ENCODE measurements around the gene TP73.
"Not testable (repeated sequence)": the region's sequence is repeated elsewhere in the genome, so short reads cannot be mapped to it uniquely, and the experiment has no call there.

The TP73 gene

GRCh38 chr1:3722846-3723245, 70.5 kb downstream of the TP73 start:
- Mint-ChIP-seq H3K4me1 (peaks cover 11% of the 10 kb centered on the region), H3K4me3 (no peak overlapping the region), H3K36me3 (ENCODE audit: insufficient read depth) (peaks cover 1% of the 10 kb centered on the region), H3K9me3 (no peaks in the 10 kb centered on the region), H3K27me3 (no peaks in the 10 kb centered on the region), H3K27ac (ENCODE audit: low read depth) (no peak overlapping the region)
- ATAC-seq (replicated peaks; ENCODE audit: extremely low read depth, poor library complexity, severe bottlenecking) = no peak
- DNase-seq (ENCODE audit: low spot score in 2 of 2) = no peak

GRCh38 chr1:3724416-3725030, 72.2 kb downstream of the TP73 start:
- not testable (repeated sequence) for H3K27ac Mint-ChIP-seq (ENCODE audit: low read depth); ATAC-seq (replicated peaks; ENCODE audit: extremely low read depth, poor library complexity, severe bottlenecking); H3K36me3 Mint-ChIP-seq (ENCODE audit: insufficient read depth); H3K9me3 Mint-ChIP-seq; H3K4me3 Mint-ChIP-seq; H3K4me1 Mint-ChIP-seq; H3K27me3 Mint-ChIP-seq
- DNase-seq (ENCODE audit: low spot score in 2 of 2) = peak; percentile 50 to 68

DNA sequence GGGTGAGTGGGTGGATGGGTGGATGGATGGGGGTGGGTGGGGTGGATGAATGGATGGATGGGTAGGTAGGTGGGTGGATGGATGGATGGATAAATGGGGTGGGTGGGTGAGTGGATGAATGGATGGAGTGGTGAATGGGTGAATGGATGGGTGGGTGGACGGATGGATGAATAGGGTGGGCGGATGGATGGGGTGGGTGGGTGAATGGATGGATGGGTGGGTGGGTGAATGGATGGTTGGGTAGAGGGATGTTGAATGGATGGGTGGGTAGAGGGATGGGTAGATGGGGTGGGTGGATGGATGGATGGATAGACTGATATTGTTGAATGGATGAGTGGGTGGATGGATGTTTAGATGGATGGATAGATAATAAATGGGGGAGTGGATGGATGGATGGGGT, 73.0 kb downstream of the TP73 start:
- H3K27me3 Mint-ChIP-seq = no peaks in the 10 kb centered on the region
- DNase-seq (ENCODE audit: low spot score in 2 of 2) (no peak), ATAC-seq (replicated peaks; ENCODE audit: extremely low read depth, poor library complexity, severe bottlenecking) (no peak)
- peaks cover 5% of the 10 kb centered on the region for H3K4me1 Mint-ChIP-seq
- H3K9me3 Mint-ChIP-seq = no peaks in the 10 kb centered on the region
- H3K36me3 Mint-ChIP-seq (ENCODE audit: insufficient read depth) = no peaks in the 10 kb centered on the region
- H3K4me3 Mint-ChIP-seq = no peak overlapping the region
- no peak overlapping the region for H3K27ac Mint-ChIP-seq (ENCODE audit: low read depth)

DNA sequence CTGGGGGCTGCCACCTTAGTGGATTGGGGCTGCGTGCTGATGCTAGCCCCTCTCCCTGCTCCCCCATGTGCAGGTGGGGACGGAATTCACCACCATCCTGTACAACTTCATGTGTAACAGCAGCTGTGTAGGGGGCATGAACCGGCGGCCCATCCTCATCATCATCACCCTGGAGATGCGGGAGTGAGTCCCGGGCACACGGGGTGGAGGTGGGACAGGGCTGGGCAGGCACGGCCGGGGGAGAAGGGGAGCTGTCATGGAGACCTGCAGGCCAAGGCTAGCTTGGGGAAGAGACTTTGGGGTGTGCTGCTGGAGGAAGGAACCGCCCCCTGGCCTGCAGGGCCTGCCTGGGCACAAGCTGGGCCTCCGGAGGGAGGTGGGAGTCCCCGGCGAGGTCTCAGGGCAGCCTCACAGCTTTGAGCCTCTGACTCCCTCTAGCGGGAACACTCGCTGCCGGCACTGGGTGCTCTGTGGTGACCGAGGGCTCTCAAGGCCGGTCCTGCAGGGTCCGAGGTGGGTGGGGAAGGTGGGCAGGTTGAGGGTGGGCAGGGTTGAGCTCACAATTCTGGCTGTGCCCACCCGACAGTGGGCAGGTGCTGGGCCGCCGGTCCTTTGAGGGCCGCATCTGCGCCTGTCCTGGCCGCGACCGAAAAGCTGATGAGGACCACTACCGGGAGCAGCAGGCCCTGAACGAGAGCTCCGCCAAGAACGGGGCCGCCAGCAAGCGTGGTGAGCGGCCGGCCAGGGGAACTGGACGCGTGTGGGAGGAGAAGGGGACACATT, 74.9 kb downstream of the TP73 start:
- no peak overlapping the region for H3K27ac Mint-ChIP-seq (ENCODE audit: low read depth)
- no peak overlapping the region for H3K4me3 Mint-ChIP-seq

DNA sequence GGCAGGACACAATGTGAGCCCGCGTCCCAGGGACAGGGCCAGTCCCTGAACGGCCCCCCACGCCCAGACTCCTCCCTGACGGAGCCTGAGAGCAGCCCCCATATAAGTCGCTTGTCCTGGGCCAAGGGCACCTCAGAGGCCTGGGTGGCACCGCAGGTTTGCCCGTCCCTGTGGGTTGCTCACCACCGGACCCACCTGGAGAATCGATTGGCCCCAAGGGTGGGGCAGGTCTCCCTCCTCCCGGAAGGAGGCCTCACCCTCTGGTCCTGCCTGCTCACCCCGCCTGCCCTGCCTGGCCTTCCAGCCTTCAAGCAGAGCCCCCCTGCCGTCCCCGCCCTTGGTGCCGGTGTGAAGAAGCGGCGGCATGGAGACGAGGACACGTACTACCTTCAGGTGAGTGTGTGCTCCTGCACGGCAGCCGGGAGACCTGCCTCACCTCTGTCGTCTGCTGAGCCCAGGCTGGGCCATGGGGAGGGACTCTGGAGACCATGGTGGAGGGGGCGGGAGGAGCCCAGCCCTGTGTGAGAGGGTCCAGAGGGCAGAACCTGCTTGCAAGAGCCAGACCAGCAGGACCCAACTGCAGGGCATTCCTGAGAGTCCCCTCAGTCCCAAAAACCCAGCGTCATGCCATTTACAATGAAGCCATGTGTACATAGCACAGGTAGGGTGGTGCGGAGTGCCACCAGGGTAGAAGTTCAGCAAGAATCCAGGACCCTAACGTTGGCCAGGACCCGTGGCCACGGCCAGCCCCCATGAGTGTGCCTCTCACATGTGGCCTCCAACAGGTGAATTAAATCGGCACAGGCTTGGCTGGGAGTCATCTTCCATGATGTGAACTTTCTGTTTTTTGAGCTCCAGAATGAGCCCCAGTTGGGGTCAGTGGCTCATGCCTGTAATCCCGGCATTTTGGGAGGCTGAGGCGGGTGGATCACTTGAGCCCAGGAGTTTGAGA, 75.8 kb downstream of the TP73 start:
- ATAC-seq (replicated peaks; ENCODE audit: extremely low read depth, poor library complexity, severe bottlenecking) (no peak), DNase-seq (ENCODE audit: low spot score in 2 of 2) (no peak)
- Mint-ChIP-seq H3K27ac (ENCODE audit: low read depth) (no peak overlapping the region), H3K9me3 (no peaks in the 10 kb centered on the region), H3K27me3 (no peaks in the 10 kb centered on the region), H3K4me1 (peaks cover 5% of the 10 kb centered on the region), H3K4me3 (no peak overlapping the region), H3K36me3 (ENCODE audit: insufficient read depth) (no peaks in the 10 kb centered on the region)

More for the DNA sequence above, 74.9 kb downstream of the TP73 start:
- DNase-seq (ENCODE audit: low spot score in 2 of 2) = no peak
- H3K4me1 Mint-ChIP-seq = peaks cover 5% of the 10 kb centered on the region
- H3K27me3 Mint-ChIP-seq = no peaks in the 10 kb centered on the region
- H3K9me3 Mint-ChIP-seq = no peaks in the 10 kb centered on the region
- ATAC-seq (replicated peaks; ENCODE audit: extremely low read depth, poor library complexity, severe bottlenecking) = no peak
- H3K36me3 Mint-ChIP-seq (ENCODE audit: insufficient read depth) = no peaks in the 10 kb centered on the region

GRCh38 chr1:3729594-3730542, 77.6 kb downstream of the TP73 start:
- Mint-ChIP-seq H3K27me3 (no peaks in the 10 kb centered on the region), H3K36me3 (ENCODE audit: insufficient read depth) (no peaks in the 10 kb centered on the region), H3K27ac (ENCODE audit: low read depth) (no peak overlapping the region), H3K9me3 (no peaks in the 10 kb centered on the region), H3K4me3 (no peak overlapping the region), H3K4me1 (no peaks in the 10 kb centered on the region)
- ATAC-seq (replicated peaks; ENCODE audit: extremely low read depth, poor library complexity, severe bottlenecking) (no peak), DNase-seq (ENCODE audit: low spot score in 2 of 2) (no peak)

- Mint-ChIP-seq H3K4me1 (no peaks in the 10 kb centered on the region), H3K4me3 (no peak overlapping the region), H3K36me3 (ENCODE audit: insufficient read depth) (no peaks in the 10 kb centered on the region), H3K27me3 (no peaks in the 10 kb centered on the region), H3K27ac (ENCODE audit: low read depth) (no peak overlapping the region), H3K9me3 (no peaks in the 10 kb centered on the region)
- no peak for ATAC-seq (replicated peaks; ENCODE audit: extremely low read depth, poor library complexity, severe bottlenecking)
- no peak for DNase-seq (ENCODE audit: low spot score in 2 of 2)
Observed at GRCh38 chr1:3730543-3731247, 78.4 kb downstream of the TP73 start.

- ATAC-seq (replicated peaks; ENCODE audit: extremely low read depth, poor library complexity, severe bottlenecking) (no peak), DNase-seq (ENCODE audit: low spot score in 2 of 2) (no peak)
- Mint-ChIP-seq H3K27ac (ENCODE audit: low read depth) (no peak overlapping the region), H3K4me1 (no peaks in the 10 kb centered on the region), H3K4me3 (no peak overlapping the region), H3K27me3 (no peaks in the 10 kb centered on the region), H3K36me3 (ENCODE audit: insufficient read depth) (peaks cover 1% of the 10 kb centered on the region), H3K9me3 (no peaks in the 10 kb centered on the region)
Observed at GRCh38 chr1:3731583-3732433, 79.5 kb downstream of the TP73 start.

DNA sequence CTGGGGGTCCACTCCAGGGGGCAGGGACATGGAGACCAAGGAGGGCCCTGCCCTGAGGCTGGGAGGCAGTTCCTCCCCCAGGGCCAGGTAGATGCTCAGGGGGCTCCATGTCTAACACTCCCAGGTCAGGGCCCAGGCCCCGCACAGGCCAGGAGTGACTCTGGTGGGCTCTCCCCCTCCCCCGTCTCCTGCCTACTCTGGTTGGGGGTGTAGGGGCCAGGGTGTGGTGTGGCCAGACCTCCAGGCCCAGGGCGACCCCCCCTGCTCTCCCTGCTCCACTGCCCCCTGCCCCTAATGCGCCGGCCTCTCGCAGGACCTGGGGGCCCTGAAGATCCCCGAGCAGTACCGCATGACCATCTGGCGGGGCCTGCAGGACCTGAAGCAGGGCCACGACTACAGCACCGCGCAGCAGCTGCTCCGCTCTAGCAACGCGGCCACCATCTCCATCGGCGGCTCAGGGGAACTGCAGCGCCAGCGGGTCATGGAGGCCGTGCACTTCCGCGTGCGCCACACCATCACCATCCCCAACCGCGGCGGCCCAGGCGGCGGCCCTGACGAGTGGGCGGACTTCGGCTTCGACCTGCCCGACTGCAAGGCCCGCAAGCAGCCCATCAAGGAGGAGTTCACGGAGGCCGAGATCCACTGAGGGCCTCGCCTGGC, 80.2 kb downstream of the TP73 start:
- ATAC-seq (replicated peaks; ENCODE audit: extremely low read depth, poor library complexity, severe bottlenecking) (no peak), DNase-seq (ENCODE audit: low spot score in 2 of 2) (no peak)
- Mint-ChIP-seq H3K4me3 (no peak overlapping the region), H3K4me1 (no peaks in the 10 kb centered on the region), H3K9me3 (no peaks in the 10 kb centered on the region), H3K27me3 (no peaks in the 10 kb centered on the region), H3K36me3 (ENCODE audit: insufficient read depth) (peaks cover 1% of the 10 kb centered on the region), H3K27ac (ENCODE audit: low read depth) (no peak overlapping the region)

DNA sequence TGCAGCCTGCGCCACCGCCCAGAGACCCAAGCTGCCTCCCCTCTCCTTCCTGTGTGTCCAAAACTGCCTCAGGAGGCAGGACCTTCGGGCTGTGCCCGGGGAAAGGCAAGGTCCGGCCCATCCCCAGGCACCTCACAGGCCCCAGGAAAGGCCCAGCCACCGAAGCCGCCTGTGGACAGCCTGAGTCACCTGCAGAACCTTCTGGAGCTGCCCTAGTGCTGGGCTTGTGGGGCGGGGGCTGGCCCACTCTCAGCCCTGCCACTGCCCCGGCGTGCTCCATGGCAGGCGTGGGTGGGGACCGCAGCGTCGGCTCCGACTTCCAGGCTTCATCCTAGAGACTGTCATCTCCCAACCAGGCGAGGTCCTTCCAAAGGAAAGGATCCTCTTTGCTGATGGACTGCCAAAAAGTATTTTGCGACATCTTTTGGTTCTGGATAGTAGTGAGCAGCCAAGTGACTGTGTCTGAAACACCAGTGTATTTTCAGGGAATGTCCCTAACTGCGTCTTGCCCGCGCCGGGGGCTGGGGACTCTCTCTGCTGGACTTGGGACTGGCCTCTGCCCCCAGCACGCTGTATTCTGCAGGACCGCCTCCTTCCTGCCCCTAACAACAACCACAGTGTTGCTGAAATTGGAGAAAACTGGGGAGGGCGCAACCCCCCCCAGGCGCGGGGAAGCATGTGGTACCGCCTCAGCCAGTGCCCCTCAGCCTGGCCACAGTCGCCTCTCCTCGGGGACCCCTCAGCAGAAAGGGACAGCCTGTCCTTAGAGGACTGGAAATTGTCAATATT, 81.0 kb downstream of the TP73 start:
- DNase-seq (ENCODE audit: low spot score in 2 of 2) (no peak), ATAC-seq (replicated peaks; ENCODE audit: extremely low read depth, poor library complexity, severe bottlenecking) (no peak)
- H3K36me3 Mint-ChIP-seq (ENCODE audit: insufficient read depth) = peaks cover 1% of the 10 kb centered on the region
- no peaks in the 10 kb centered on the region for H3K27me3 Mint-ChIP-seq
- H3K4me3 Mint-ChIP-seq = no peak overlapping the region
- H3K27ac Mint-ChIP-seq (ENCODE audit: low read depth) = no peak overlapping the region
- no peaks in the 10 kb centered on the region for H3K4me1 Mint-ChIP-seq
- H3K9me3 Mint-ChIP-seq = no peaks in the 10 kb centered on the region

Measured in central memory CD8-positive, alpha-beta T cell (primary cell).